Suppressor macrophage treated with lipopolysaccharide for 4 hours (primary cell): ENCODE measurements around the gene MLLT3.
"Not testable (repeated sequence)": the region's sequence is repeated elsewhere in the genome, so short reads cannot be mapped to it uniquely, and the experiment has no call there.

Experiments
- DNase-seq: peaks from one replicate; pipeline ENCODE4 v3.0.0-alpha.2; 2020

MLLT3 gene

DNA sequence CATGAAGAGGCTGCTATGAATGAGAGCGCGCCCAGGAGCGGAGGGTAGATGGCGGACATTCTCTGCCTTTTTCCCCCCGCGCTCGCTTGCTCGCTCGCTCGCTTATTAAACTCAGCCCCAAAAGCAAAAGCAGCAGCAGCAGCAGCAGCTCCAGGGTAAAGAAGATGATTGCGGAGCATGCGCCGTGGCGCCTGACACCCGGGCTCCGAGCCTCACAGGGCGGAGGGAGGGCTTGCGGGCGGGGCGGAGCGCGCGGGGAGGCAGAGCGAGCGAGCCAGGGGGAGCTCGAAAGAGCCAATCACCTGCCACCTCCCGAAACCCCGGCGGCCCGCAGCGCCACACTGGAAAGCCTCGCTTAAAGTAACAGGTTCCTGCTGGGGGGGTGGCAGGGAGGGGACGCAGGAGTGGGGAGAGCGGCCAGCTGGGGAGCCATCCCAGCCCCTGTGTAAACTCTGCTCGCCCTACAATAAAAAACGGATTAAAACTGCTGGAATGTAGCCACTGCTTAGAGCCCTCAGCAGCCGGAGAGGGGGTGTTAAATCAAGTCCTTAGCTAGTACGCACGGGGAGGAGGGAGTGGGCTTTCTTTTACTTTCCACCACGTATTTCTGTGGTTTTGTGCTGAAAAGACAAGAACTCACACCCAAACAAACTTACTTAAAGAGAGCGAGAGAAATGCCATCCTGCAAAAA, at the start of gene MLLT3:
MLLT3 (minus strand) TSS at position 170 of the 691 bp plus-strand sequence.
- DNase-seq: peak; percentile 96

DNA sequence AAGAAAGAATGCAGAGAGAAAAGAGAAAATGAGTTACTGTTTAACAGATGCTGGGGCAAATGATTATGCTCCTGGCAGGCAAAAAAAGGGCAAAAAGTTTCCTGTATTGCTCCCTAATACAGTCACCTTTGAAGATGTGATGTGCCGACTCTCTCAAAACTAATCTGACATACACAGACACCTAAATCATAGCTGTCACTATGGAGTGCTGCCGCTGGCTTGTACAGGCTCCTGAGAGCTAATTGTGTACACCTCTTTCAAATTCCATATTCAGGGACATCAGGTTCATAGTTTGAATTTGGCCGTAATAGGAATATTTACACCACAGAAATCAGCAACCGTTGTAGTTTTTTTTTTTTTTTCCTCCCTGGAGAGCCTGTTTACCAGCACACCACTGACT, 49.3 kb upstream of the MLLT3 start:
- DNase-seq: no peak

DNA sequence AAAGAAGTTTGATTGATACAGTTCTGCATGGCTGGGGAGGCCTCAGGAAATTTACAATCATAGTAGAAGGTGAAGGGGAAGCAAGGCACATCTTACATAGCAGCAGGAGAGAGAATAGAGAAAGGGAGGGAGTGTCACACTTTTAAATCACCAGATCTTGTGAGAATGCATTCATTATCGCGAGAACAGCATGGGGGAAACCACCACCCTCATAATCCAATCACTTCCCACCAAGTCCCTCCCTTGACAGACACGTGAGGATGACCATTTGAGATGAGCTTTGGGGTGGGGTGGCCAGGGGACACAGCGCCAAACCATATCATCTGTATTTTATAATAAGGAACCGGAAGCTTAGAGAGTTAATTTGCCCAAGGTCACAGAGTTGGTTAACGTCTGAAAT, 48.1 kb upstream of the MLLT3 start:
- no peak for DNase-seq

DNA sequence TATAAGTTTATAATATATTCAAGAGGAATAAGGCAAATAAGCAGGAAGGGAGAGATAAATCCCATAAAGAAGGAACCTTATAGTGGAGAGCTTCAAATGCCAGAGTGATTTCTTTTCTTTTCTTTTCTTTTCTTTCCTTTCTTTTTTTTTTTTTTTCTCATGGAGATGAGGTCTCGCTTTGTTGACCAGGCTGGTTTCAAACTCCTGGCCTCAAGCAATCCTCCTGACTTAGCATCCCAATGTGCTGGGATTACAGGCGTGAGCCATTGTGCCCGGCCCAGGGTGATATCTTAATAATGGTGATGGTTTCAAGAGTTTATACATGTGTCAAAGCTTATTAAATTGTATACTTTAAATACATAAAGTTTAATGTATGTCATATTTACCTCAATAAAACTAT, 42.2 kb upstream of the MLLT3 start:
- no peak for DNase-seq

DNA sequence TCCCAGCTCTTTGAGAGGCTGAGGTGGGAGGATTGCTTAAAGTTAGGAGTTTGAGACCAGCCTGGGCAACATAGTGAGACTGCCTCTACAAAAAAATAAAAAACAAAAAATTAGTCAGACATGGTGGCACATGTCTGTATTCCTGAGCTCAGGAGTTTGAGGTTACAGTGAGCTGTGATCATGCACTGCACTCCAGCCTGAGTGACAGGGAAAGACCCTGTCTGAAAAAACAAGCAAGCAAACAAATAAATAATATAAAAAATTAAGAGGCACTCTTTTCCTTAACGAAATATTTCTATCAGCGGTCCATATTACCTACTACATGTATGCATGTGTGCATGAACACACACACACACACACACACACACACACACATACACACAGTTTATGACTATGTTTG, 40.8 kb upstream of the MLLT3 start:
- no peak for DNase-seq

DNA sequence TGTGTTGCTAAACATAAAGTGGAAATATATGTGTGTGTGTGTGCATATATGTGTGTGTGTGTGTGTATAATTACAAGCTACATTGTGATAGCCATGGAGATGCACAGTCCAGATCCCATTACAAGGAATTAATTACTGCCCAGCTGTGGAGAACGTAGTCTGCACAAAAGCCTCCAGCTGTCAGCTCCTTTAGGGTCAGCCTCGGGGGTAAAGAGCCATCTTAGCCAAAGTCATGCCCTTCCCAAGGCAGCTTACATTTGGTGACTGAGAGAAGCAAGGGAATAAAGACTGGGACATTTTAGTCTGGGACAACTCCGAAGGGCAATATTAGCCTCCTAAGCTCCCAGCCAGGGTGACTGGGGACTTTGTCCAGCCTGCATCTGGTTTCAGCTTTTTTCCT, 39.9 kb upstream of the MLLT3 start:
- DNase-seq: no peak

DNA sequence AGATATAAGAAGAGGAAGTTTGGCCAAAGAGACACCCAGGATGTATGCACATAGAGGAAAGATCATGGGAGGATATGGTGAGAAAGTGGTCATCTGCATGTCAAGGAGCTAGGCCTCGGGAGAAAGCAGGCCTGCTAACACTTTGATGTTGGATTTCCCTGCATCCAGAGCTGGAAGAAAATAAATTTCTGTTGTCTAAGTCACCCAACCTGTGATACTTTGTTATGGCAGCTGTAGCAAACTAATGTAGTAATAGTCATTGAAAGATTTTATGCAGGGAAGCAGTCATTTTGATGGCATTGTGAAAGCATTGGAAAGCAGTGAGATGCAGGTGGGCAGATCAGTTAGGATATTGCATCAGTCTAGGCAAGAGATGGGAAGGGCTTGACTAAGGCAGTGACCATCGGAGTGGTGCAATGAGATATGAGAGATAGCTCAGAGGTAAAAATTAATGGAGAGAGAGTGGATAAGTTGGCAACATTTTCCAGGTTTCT, 37.2 kb upstream of the MLLT3 start:
- no peak for DNase-seq

DNA sequence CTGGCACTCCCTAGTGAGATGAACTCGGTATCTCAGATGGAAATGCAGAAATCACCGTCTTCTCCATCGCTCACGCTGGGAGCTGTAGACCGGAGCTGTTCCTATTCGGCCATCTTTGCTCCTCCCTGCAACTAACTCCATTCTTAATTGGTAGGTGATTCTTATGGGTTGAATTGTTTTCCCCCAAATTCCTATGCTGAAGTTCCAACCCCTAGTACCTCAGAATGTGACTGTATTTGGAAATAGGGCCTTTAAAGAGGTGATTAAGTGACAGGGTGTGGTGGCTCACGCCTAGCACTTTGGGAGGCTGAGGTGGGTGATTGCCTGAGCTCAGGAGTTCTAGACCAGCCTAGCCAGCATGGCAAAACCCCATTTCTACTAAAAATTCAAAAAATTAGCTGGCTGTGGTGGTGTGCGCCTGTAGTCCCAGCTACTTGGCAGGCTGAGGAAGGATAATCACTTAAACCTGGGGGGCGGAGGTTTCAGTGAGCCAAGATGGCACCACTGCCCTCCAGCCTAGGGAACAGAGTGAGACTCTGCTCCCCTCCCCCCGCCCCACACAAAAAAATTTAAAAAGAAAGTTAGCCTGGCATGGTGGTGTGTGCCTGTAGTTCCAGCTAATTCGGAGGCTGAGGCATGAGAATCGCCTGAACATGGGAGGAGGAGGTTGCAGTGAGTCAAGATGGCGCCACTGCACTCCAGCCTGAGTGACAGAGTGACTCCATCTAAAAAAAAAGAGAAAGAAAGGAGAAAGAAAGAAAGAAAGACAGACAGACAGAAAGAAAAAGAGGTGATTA, 36.6 kb upstream of the MLLT3 start:
- DNase-seq: no peak

DNA sequence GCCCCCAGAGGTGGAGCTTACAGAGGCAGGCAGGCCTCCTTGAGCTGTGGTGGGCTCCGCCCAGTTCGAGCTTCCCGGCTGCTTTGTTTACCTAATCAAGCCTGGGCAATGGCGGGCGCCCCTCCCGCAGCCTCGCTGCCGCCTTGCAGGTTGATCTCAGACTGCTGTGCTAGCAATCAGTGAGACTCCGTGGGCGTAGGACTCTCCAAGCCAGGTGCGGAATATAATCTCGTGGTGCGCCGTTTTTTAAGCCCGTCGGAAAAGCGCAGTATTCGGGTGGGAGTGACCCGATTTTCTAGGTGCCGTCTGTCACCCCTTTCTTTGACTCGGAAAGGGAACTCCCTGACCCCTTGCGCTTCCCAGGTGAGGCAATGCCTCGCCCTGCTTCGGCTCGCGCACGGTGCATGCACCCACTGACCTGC, 36.0 kb upstream of the MLLT3 start:
- DNase-seq: not testable (repeated sequence)

DNA sequence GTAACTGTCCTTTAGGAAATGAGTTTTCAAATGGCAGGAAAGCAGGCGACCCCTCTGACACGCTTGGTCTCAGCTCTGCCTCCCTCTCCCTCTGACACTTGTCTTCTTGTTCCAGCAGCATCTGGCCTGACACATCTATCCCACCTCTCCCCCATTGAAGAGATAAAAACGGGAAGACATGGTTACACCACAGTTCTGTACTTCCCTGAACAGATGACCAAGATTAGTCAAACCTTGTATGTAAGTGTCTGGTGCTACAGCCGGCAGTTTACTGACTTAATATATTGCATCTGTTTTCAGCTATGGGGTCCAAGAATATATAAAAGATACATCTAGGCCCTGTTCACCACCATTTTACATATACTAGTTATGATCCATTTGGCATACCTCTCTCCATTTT, 29.6 kb upstream of the MLLT3 start:
- peak; percentile 28 for DNase-seq

DNA sequence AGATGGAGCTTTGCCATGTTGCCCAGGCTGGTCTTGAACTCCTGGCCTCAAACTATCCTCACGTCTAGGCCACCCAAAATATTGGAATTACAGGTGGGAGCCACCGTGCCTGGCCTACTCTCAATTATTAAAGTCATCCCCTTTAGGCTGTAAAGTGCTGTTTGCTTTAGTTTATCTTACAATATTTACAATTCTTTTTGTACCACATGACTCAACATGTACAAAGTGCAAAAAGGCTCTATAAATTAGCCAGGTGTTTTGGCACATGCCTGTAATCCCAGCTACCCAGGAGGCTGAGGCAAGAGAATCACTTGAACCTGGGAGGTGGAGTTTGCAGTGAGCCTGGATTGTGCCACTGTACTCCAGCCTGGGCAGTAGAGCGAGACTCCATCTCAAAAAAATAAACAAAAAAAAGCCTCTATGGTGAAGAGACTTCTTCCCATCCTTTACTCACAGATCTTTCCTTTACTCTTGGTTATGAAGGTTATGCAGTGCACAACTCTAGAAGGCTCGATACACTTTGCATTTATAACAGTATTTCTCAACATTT, 28.5 kb upstream of the MLLT3 start:
- DNase-seq: no peak

DNA sequence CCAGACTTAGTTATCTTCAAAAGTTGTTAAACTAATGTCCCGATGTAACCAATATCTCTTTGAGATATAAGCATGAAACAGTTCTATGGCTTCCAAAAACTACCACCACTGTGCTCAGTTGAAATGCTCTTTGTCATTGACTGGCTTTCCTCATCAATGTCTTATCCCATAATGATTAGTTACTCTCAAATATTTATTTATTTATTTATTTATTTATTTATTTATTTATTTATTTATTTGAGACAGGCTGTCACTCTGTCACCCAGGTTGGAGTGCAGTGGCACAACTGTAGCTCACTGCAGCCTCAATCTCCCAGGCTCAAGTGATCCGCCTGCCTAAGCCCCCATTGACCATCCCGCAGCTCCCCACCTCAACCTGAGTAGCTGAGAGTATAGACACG, 28.0 kb upstream of the MLLT3 start:
- no peak for DNase-seq

DNA sequence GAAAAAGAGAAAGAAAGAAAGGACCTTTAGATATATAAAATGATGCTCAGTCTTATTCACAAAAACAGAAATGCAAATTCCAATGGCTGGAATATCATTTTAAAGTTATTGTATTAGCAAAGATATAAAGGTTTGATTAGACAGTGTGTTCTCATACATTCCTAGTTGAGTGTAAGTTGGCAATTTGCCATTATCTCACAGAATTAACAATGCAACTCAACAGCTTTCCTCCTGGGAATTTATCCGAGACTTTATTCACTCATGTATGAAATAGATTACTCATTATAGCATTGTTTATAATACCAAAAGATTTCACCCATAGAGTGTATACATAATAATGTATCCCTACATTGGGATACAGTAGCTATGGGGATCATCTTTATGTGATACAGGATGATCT, 27.1 kb upstream of the MLLT3 start:
- DNase-seq: no peak

DNA sequence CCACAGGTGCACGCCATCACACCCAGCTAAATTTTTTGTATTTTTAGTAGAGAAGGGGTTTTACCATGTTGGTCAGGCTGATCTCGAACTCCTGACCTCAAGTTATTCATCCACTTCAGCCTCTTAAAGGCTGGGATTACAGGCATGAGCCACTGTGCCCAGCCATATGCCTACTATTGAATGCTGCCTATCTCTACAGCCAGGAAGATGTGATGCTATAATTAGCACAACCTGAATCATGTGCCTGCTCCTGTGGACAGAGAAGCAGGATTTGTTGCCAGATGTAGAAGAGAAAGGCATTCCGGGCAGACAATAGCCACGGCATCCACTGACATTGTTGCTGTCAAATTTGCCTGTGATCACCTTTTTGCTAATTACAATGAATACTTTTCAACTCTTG, 24.4 kb upstream of the MLLT3 start:
- DNase-seq: no peak

DNA sequence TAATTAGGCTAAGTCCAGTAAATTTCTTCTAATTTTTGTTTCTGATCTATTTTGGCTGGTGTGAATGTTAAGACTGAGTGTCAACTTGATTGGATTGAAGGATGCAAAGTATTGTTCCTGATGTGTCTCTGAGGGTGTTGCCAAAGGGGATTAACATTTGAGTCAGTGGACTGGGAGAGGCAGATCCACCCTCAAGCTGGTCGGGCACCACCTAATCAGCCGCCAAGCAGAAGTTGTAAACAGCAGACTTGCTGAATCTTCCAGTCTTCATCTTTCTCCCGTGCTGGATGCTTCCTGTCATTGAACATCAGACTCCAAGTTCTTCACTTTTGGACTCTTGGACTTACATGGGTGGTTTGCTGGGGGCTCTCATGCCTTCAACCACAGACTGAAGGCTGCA, 21.4 kb upstream of the MLLT3 start:
- no peak for DNase-seq

DNA sequence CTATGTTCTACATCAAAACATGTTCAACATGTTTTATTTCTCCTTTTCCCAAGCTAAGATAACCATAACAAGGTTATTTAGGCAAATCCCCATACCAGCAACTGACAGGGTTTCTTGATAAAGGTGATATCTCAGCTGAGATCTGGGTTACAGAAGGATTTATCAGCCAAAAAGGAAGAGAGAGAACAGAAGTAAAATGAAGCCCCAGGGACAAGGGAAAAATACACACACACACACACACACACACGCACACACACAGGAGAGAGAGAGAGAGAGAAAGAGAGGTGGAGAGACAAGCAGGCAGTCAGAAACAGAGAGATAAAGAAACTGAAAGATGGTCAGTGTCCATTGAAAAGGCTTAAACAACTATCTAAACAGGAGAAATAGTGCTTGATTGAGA, 19.7 kb upstream of the MLLT3 start:
- no peak for DNase-seq

DNA sequence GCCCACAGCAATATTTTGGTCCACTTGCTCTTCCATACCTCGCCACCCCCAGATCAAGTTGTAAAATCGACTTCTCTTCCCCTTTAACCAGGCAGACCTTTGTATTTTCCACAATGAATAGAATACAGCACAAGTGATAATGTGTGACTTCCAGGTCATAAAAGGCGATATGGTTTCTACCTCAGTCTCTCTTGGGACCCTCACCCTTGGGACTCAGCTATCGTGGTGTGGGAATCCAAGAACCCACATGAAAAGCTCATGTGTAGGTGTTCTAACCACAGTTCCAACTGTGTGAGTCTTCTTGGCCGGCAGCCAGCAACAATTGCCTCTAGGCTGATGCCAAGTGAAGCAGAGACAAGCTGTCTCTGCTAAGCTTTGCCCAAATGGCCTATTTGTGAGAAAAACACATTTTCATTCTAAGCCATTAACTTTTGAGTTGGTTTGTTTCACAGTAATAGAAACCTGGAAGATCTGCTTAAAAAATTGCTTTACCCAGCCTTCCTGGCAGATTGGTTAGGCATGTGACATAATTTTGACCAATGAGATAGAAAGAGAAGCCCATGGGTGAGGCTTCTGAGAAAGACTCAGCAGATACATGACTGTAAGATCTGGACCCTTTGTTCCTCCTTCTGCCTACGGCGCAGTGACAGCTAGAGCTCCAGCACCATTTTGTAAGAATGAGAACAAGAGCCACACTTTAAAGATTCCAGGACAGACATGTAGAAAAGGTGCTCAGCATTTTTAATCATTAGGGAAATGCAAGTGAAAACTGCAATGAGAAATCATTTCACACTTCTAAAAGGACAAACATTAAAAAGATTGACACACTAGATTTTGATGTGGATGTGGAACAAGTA, 18.3 kb upstream of the MLLT3 start:
- no peak for DNase-seq

DNA sequence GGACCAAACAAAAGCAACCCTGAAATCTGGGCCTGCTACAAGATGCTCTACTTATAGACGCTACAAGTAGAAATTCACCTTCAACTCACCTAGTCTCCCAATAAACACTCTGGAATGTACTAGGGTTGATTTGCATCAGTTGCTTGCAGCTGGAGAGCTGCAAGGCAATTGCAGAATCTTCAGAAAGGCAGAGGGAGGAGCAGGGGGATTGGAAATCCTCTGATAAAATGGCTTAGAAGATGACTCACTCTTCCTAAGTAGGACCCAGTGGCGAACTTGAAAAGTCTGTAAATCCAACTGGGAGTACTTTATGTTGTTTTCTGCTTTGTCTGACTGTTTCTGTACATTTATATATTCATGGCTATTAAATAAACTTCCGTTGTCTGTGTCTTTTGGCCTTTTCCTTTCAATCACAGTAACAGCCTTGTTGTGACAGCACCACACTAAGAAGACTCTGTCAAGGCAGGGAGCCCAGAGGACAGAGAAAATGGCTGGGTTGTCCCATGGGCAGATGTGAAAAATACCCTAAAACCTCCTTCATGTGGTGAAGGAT, 14.7 kb upstream of the MLLT3 start:
- no peak for DNase-seq

DNA sequence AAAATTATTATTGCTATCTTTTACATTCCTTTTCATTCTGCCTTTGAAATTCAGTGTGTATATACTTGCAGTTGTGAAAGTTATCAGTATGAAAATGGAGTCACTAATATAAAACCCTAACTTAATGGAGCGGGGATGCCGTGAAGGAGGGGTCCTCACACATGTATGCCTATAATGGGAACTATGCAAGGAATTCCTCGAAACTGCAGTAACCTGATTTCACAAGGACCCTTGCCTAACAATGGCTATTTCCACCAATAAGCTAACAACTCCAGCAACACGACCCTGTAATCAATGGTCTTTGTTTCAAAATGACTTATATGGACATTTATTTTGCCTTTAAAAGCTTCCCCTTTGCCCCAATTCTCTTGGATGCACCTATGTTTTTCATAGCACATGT, 12.6 kb upstream of the MLLT3 start:
- no peak for DNase-seq

DNA sequence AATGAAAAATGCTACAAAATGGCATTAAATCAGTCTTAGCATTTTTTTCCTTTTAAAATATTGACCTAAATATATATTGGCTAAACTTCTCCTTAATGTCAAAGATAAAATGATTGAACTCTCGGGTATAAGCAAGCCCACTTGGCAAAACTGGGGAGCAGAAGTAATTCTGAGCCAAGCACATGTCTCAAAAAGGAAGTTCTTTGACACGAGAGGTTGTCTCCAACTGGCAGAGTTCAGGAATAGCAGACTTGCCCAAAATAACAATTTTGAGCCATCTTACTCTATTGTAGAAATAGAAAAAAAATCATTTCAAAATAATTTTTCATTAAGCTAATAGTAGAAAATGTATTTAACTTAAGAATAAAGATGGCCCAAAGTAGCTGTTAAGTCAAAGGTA, 10.4 kb upstream of the MLLT3 start:
- no peak for DNase-seq

DNA sequence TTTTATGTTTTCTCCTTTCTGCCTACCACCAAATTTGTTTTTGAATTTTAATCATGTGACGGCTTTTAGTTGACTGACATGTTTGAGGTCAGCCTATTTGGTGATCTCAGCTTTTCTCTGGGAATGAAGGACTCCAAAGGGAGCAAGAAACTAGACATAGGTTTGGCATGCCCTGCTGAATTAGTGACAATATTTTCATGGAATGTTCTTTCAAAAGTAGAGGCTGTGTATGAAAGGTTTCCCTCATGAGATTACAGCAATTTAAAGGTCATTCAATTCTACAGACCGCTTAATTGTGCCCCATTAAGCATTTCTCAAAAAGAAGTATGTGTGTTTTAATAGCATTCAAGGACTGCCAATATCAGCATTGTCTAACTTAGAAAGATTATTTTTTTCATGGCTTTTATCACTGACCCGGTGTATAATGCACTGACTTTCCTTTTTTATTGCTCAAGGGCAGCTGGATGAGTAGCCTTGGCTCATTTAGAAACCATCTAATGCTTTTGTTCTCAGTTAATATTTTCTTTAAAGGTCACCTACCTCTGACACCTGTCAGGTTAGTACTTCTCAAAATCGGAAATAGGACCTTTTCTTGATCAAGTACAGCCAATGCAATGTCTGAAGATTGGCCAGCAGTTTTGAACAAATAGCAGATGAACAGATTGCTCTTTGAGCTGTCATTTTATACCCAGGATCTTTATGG, 8.1 kb upstream of the MLLT3 start:
- DNase-seq: no peak

DNA sequence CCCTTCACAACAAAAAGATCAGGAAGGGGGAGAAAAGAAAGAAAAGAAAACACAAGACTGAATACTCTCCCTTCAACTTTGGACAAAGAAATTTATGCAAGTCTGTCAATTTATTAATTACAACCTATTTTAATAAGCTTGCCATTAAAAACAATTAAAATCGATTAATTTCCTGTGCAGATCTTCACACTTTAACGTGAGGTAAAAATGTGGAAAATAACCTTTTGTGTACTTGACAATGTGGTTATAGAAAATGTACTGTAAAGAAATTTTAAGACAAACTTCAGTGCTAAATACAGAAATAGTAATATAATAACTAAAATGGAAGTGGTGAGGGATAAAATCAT, 2.7 kb upstream of the MLLT3 start:
- DNase-seq: no peak
